ENCODE data around the gene VPS45.
"Not testable (repeated sequence)": the region's sequence is repeated elsewhere in the genome, so short reads cannot be mapped to it uniquely, and the experiment has no call there.

The VPS45 gene

GRCh38 chr1:150135400-150135799 lies 67.8 kb downstream of the VPS45 start:
- not testable (repeated sequence) for DNase-seq

- no peak for DNase-seq
These were observed 70.5 kb downstream of the VPS45 start for GRCh38 chr1:150138044-150138443.

GRCh38 chr1:150141452-150141851 lies 73.9 kb downstream of the VPS45 start:
- DNase-seq = no peak

GRCh38 chr1:150142083-150142482 lies 74.5 kb downstream of the VPS45 start:
- no peak for DNase-seq

GRCh38 chr1:150144606-150145005 lies 77.0 kb downstream of the VPS45 start:
- DNase-seq = no peak

- DNase-seq = not testable (repeated sequence)
These were observed 78.4 kb downstream of the VPS45 start for GRCh38 chr1:150146016-150146415.

GRCh38 chr1:150146849-150147542 lies 79.4 kb downstream of the VPS45 start:
- no peak for DNase-seq

GRCh38 chr1:150148837-150149270 lies 81.3 kb downstream of the VPS45 start:
- no peak for DNase-seq

- DNase-seq = peak; percentile 76
These were observed 81.9 kb downstream of the VPS45 start, which contains the start of gene PLEKHO1 for GRCh38 chr1:150149271-150150132. TSS of gene PLEKHO1 (plus strand) at chr1:150149916. CDS start at chr1:150150258, 342 bp downstream.

GRCh38 chr1:150150133-150151021 lies 82.8 kb downstream of the VPS45 start:
- DNase-seq = no peak

- no peak for DNase-seq
These were observed 84.0 kb downstream of the VPS45 start for GRCh38 chr1:150151291-150152181.

GRCh38 chr1:150152182-150152536 lies 84.6 kb downstream of the VPS45 start:
- DNase-seq = no peak

GRCh38 chr1:150152772-150153456 lies 85.3 kb downstream of the VPS45 start:
- no peak for DNase-seq

GRCh38 chr1:150154143-150154542 lies 86.6 kb downstream of the VPS45 start:
- DNase-seq = no peak

- no peak for DNase-seq
These were observed 88.0 kb downstream of the VPS45 start for GRCh38 chr1:150155413-150156071.

- DNase-seq = no peak
These were observed 89.5 kb downstream of the VPS45 start for GRCh38 chr1:150156868-150157603.

GRCh38 chr1:150159550-150159949 lies 92.0 kb downstream of the VPS45 start:
- DNase-seq = no peak

GRCh38 chr1:150160964-150161621 lies 93.5 kb downstream of the VPS45 start:
- no peak for DNase-seq
